Measurements from ENCODE around the gene EVC2. TPM values are rescaled to one million over a fixed set of nuclear protein-coding genes. Genes with fewer than 3 reads are reported as not detected.

The EVC2 gene
- total and polyA plus RNA-seq, 2 donors (not counting 1 experiment from before 2014, with no cell fraction given): 1.1 TPM; not detected in 1

- DNase-seq: no peak
- ATAC-seq (ENCODE audit: low read depth): no peak
- Mint-ChIP-seq H3K4me1 (no peaks in the 10 kb centered on the region), H3K4me3 (no peak overlapping the region), H3K27me3 (no peaks in the 10 kb centered on the region), H3K9me3 (ENCODE audit: insufficient read depth) (no peaks in the 10 kb centered on the region), H3K27ac (no peak overlapping the region)
- intact Hi-C loops (cut with micrococcal nuclease): no loop called here
- H3K27ac ChIP-seq (ENCODE audit: low read length in 2 of 2): no peak overlapping the region
- no peak for TF ChIP-seq EZH2 (IDR thresholded peaks at IDR 0.05; ENCODE audit: borderline replicate concordance, insufficient read depth, low read depth, low read length, poor library complexity, severe bottlenecking)
- no peak for TF ChIP-seq CTCF (IDR thresholded peaks at IDR 0.05)
- WGBS (ENCODE audit: insufficient coverage): 89% methylated on average over 3 of the region's 4 CpGs
- no peaks in the 10 kb centered on the region for H3K4me1 ChIP-seq (ENCODE audit: control insufficient read depth in 2 of 2, insufficient read depth in 2 of 2, low read length in 2 of 2)
- POLR2A ChIA-PET: no interaction called here
- H3K9me3 ChIP-seq (ENCODE audit: control extremely low read depth in 1 of 3, control insufficient read depth in 2 of 3, insufficient read depth in 1 of 3, low read length in 2 of 3): peaks cover 0 to 6% (median 0%) of the 10 kb centered on the region in 3 donors
- H3K4me3 ChIP-seq (ENCODE audit: control extremely low read depth in 1 of 5, extremely low read depth in 1 of 5, insufficient read depth in 1 of 5, low read depth in 2 of 5, low read length in 4 of 5): no peak overlapping the region
- H3K79me2 ChIP-seq (ENCODE audit: control insufficient read depth, insufficient read depth, low read length): no peaks in the 10 kb centered on the region
- H3K9ac ChIP-seq (ENCODE audit: low read length): no peak overlapping the region
- CTCF ChIA-PET: no interaction called here
- H3K36me3 ChIP-seq (replicated peaks in 1 of 2; ENCODE audit: control extremely low read depth in 1 of 2, control insufficient read depth in 1 of 2, extremely low read depth in 1 of 2, insufficient read depth in 2 of 2, low read length in 1 of 2): no peaks in the 10 kb centered on the region
- no peaks in the 10 kb centered on the region for H4K20me1 ChIP-seq (ENCODE audit: control insufficient read depth, insufficient read depth, low read length, poor library complexity, severe bottlenecking)
- no peak overlapping the region for H2AFZ ChIP-seq (ENCODE audit: insufficient read depth, low read depth, low read length, poor library complexity, severe bottlenecking)
- H3K27me3 ChIP-seq (replicated peaks in 1 of 4; ENCODE audit: control extremely low read depth in 1 of 4, control insufficient read depth in 3 of 4, insufficient read depth in 4 of 4, low read length in 3 of 4): no peaks in the 10 kb centered on the region
- H3K4me2 ChIP-seq (replicated peaks; ENCODE audit: low read depth, low read length, poor library complexity, severe bottlenecking): no peak overlapping the region
These were observed 147.1 kb downstream of the EVC2 start for GRCh38 chr4:5561286-5561685.

- Histone ChIP-seq H4K20me1 (ENCODE audit: control insufficient read depth, insufficient read depth, low read length, poor library complexity, severe bottlenecking) (no peaks in the 10 kb centered on the region), H3K27ac (ENCODE audit: low read length in 2 of 2) (no peak overlapping the region), H3K79me2 (ENCODE audit: control insufficient read depth, insufficient read depth, low read length) (no peaks in the 10 kb centered on the region), H3K36me3 (replicated peaks in 1 of 2; ENCODE audit: control extremely low read depth in 1 of 2, control insufficient read depth in 1 of 2, extremely low read depth in 1 of 2, insufficient read depth in 2 of 2, low read length in 1 of 2) (no peaks in the 10 kb centered on the region), H2AFZ (ENCODE audit: insufficient read depth, low read depth, low read length, poor library complexity, severe bottlenecking) (no peak overlapping the region), H3K9ac (ENCODE audit: low read length) (no peak overlapping the region), H3K4me2 (replicated peaks; ENCODE audit: low read depth, low read length, poor library complexity, severe bottlenecking) (no peak overlapping the region), H3K9me3 (ENCODE audit: control extremely low read depth in 1 of 3, control insufficient read depth in 2 of 3, insufficient read depth in 1 of 3, low read length in 2 of 3) (peaks cover 0 to 3% (median 0%) of the 10 kb centered on the region in 3 donors), H3K27me3 (replicated peaks in 1 of 4; ENCODE audit: control extremely low read depth in 1 of 4, control insufficient read depth in 3 of 4, insufficient read depth in 4 of 4, low read length in 3 of 4) (no peaks in the 10 kb centered on the region), H3K4me1 (ENCODE audit: control insufficient read depth in 2 of 2, insufficient read depth in 2 of 2, low read length in 2 of 2) (no peaks in the 10 kb centered on the region), H3K4me3 (ENCODE audit: control extremely low read depth in 1 of 5, extremely low read depth in 1 of 5, insufficient read depth in 1 of 5, low read depth in 2 of 5, low read length in 4 of 5) (no peak overlapping the region)
- Mint-ChIP-seq H3K9me3 (ENCODE audit: insufficient read depth) (no peaks in the 10 kb centered on the region), H3K4me3 (no peak overlapping the region), H3K27ac (no peak overlapping the region), H3K4me1 (no peaks in the 10 kb centered on the region), H3K27me3 (no peaks in the 10 kb centered on the region)
- no CpG with 5 or more reads among the region's 1 CpG for WGBS (ENCODE audit: insufficient coverage)
- intact Hi-C loops (cut with micrococcal nuclease): no loop called here
- DNase-seq: no peak
- POLR2A ChIA-PET: no interaction called here
- TF ChIP-seq EZH2 (IDR thresholded peaks at IDR 0.05; ENCODE audit: borderline replicate concordance, insufficient read depth, low read depth, low read length, poor library complexity, severe bottlenecking): no peak
- no peak for TF ChIP-seq CTCF (IDR thresholded peaks at IDR 0.05)
- ATAC-seq (ENCODE audit: low read depth): no peak
- CTCF ChIA-PET: no interaction called here
These were observed 149.9 kb downstream of the EVC2 start for GRCh38 chr4:5558502-5558901.
